Testis (tissue), 3 donors: Measurements from ENCODE around the gene ADAMTS15. TPM values are rescaled to one million over a fixed set of nuclear protein-coding genes. Genes with fewer than 3 reads are reported as not detected.

Source experiments
- DNase-seq: peaks from one replicate; pipeline ENCODE4 v3.0.0-alpha.2; 2019
- H3K27ac ChIP-seq, 2 donors: fragments of 200-600 bp; sonication (generic); one replicate each; pipeline ENCODE4 v1.5.1; 2019
- H3K27me3 ChIP-seq: fragments of 200-600 bp; sonication (generic); one replicate; pipeline ENCODE4 v1.5.1; 2019
- H3K36me3 ChIP-seq: fragments of 200-600 bp; sonication (generic); one replicate; pipeline ENCODE4 v1.5.1; 2017; ENCODE audit warnings: low read depth; ENCODE audit errors: missing control alignments
- H3K4me1 ChIP-seq: fragments of 200-600 bp; sonication (generic); one replicate; pipeline ENCODE4 v1.5.1; 2019
- H3K4me3 ChIP-seq, 2 donors: fragments of 200-600 bp; sonication (generic); one replicate each; pipeline ENCODE4 v1.5.1; 2017 to 2019
- H3K9me3 ChIP-seq: fragments of 200-600 bp; sonication (generic); one replicate; pipeline ENCODE4 v1.5.1; 2017
- POLR2A ChIP-seq: fragments of 450-650 bp; IDR thresholded peaks from one replicate; pipeline ENCODE4 v1.6.1; 2017; ENCODE audit warnings: antibody characterized with exemption, mild to moderate bottlenecking, moderate library complexity
- WGBS, 2 donors: methylation state at CpG; one replicate each; pipeline ENCODE4 v1.1.5; 2018; 5-methylcytosine and 5-hydroxymethylcytosine counted together
- intact Hi-C: fragments of 100-400 bp; cut with DNase I; formaldehyde crosslinking; loops from one replicate; pipeline ENCODE4 v1.15.1; 2023; ENCODE audit warnings: low total_unique reads
- polyA plus RNA-seq: library from polyadenylated mRNA; stranded (reverse); fragments of 350-450 nt; fragmentation: Illumina TruSeq; extraction: RNeasy Lipid Tissue Mini Kit (QIAGEN cat#74804); gene quantifications from one replicate; pipeline ENCODE4 v1.2.3, GENCODE V29; 2014; ENCODE audit warnings: low read depth, low replicate concordance; ENCODE audit not compliant: insufficient read depth
- total RNA-seq, 2 donors: library from RNA; depleted of rRNA; stranded (reverse); fragments of >200 nt; gene quantifications; one replicate each; pipeline ENCODE4 v1.2.3, GENCODE V29; 2016
- TF ChIP-seq, protein P1 (sequence below), 3 experiments: fragments of 450-650 bp in 2 of 3; fragments of 200-600 bp in 1 of 3; sonication (generic) in 1 of 3; IDR thresholded peaks; one replicate each; pipeline ENCODE4 v1.5.1; 2016 to 2019; ENCODE audit warnings: antibody characterized with exemption in 3 of 3, mild to moderate bottlenecking in 2 of 3, moderate library complexity in 1 of 3

Gene ADAMTS15
- total and polyA plus RNA-seq, 3 donors from 2014 or later: 2.7 to 5.7 (median 2.8) TPM

DNA sequence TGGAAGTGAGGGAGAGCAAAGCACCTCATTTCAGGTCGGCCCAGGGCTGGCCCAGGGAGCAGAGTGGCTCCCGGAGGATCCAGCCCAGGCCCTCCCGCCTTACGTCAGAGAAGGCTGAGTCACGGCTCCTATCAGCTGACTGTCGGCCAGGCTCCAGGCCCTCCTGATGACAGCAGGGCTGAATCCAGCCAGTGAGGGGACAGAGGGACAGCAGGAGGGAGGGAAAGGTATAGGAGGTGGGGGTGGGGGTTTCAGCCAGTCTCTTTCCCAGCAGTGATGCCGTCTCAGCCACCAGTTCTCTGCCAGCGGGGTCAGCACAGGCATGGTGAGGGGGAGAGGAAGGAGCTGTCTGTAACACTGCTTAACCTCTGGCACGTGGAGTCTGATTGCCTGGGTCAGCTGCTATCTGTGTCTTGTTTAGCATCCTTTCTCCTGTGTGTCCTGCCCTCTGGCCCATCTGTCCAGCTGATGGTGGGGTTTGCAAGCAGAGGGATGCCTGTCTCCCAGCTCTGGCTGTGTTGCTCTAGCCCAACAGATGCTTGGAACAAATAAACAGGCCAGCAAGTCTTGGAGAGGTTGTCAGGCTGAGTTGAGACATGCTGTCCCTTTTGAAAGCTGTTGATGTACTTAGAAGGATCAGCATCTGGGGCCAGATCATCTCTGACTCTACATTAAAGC lies 74.0 kb downstream of the ADAMTS15 start:
- Histone ChIP-seq H3K4me3 (no peak overlapping the region), H3K27me3 (no peaks in the 10 kb centered on the region), H3K36me3 (no peaks in the 10 kb centered on the region), H3K27ac (peak overlapping the region; percentile 65 to 78), H3K4me1 (peaks cover 14% of the 10 kb centered on the region), H3K9me3 (no peaks in the 10 kb centered on the region)
- 46 to 47% methylated on average over 5 to 9 of the region's 9 CpGs for WGBS, 2 donors
- TF ChIP-seq POLR2A: no peak
- TF ChIP-seq, protein P1, sequence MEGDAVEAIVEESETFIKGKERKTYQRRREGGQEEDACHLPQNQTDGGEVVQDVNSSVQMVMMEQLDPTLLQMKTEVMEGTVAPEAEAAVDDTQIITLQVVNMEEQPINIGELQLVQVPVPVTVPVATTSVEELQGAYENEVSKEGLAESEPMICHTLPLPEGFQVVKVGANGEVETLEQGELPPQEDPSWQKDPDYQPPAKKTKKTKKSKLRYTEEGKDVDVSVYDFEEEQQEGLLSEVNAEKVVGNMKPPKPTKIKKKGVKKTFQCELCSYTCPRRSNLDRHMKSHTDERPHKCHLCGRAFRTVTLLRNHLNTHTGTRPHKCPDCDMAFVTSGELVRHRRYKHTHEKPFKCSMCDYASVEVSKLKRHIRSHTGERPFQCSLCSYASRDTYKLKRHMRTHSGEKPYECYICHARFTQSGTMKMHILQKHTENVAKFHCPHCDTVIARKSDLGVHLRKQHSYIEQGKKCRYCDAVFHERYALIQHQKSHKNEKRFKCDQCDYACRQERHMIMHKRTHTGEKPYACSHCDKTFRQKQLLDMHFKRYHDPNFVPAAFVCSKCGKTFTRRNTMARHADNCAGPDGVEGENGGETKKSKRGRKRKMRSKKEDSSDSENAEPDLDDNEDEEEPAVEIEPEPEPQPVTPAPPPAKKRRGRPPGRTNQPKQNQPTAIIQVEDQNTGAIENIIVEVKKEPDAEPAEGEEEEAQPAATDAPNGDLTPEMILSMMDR (IDR thresholded peaks at IDR 0.05): no peak
- peak; percentile 94 for DNase-seq
- intact Hi-C loops: loop anchor here (10.0 kb wide), 1 partner anchor 82 kb away; no protein-coding TSS in a partner anchor

DNA sequence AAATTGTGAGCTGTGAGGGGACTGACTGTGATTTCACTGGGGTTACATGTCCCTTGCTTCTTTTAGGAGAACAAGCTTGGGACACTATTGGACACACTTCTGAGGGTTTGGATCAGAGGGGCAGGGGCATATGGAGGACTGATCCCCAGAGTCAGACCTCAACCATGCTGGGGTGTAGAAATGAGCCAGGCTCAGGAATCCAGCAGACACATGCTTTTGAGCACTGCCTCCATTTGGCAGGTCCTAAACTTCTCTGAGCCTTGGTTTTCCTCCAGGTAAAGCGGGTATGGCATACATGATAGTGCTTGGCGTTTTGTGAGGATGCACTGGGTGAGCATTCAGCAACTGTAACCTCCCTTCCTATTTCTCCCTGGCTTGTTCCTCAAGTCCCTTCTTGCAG lies 74.7 kb downstream of the ADAMTS15 start:
- intact Hi-C loops: loop anchor here (10.0 kb wide), 1 partner anchor 82 kb away; no protein-coding TSS in a partner anchor
- peak overlapping the region; percentile 65 to 78 for H3K27ac ChIP-seq
- TF ChIP-seq POLR2A: no peak
- TF ChIP-seq, protein P1 (IDR thresholded peaks at IDR 0.05): no peak
- H3K4me1 ChIP-seq: peaks cover 21% of the 10 kb centered on the region
- H3K27me3 ChIP-seq: no peaks in the 10 kb centered on the region
- no peak overlapping the region for H3K4me3 ChIP-seq
- no peaks in the 10 kb centered on the region for H3K9me3 ChIP-seq
- H3K36me3 ChIP-seq: no peaks in the 10 kb centered on the region
- WGBS, 2 donors: 79 to 92% methylated on average over 2 of the region's 2 CpGs
- no peak for DNase-seq

DNA sequence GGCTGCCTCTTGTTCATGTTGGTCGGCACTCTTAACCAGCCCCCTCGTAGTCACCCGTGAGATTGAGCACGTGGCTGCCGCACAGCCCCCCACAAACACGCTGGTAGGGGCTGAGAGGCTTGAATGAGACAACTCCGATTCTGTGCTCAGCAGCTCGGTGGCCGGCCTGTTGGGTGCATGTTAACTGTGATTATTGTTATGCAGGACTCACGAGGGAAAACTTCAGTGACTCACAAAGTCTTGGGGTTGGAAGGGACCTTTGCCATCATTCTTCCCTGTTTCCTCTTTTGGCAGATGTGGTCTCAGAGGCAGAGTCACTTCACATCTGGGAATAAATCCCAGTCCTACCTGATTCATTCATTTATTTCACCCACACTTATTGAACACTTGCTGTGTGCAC lies 75.2 kb downstream of the ADAMTS15 start:
- intact Hi-C loops: loop anchor here (10.0 kb wide), 1 partner anchor 81 kb away; no protein-coding TSS in a partner anchor
- WGBS, 2 donors: 85 to 91% methylated on average over 10 of the region's 10 CpGs
- H3K27me3 ChIP-seq: no peaks in the 10 kb centered on the region
- no peaks in the 10 kb centered on the region for H3K9me3 ChIP-seq
- H3K4me3 ChIP-seq: no peak overlapping the region
- H3K36me3 ChIP-seq: no peaks in the 10 kb centered on the region
- TF ChIP-seq, protein P1 (IDR thresholded peaks at IDR 0.05): no peak
- TF ChIP-seq POLR2A: no peak
- peaks cover 21% of the 10 kb centered on the region for H3K4me1 ChIP-seq
- peak overlapping the region in 1 of 2 donors; percentile 78 for H3K27ac ChIP-seq
- DNase-seq: no peak

DNA sequence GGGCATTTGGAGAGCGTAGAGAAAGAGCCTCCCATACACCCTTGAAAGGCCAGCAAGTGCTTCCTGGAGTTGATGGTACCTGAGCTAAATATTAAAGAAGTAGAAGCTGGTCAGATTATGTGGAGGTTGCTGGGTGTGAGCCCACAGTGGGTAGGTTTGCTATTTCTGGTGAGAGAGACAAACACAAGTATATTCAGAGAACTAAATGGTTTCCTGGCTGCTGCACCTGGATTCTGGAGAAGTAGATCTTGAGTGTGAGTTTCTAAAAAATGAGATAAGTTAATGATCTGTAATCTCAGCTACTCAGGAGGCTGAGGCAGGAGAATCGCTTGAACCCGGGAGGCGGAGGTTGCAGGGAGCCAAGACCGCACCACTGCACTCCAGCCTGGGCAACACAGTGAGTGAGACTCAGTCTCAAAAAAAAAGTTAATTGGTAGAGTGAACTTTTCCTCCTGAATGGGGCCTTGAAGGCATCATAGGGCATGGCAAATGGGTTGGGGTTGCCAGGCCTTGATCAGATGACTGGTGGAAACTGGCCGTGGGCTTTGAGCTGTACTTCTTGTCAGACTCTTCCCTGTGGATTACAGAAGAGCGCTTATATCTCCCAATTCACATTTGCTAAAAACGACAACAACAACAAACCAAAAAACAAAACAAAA lies 75.8 kb downstream of the ADAMTS15 start:
- Histone ChIP-seq H3K27me3 (no peaks in the 10 kb centered on the region), H3K36me3 (no peaks in the 10 kb centered on the region), H3K27ac (no peak overlapping the region), H3K4me3 (no peak overlapping the region), H3K9me3 (no peaks in the 10 kb centered on the region), H3K4me1 (peaks cover 21% of the 10 kb centered on the region)
- intact Hi-C loops: loop anchor here (10.0 kb wide), 1 partner anchor 81 kb away; no protein-coding TSS in a partner anchor
- TF ChIP-seq, protein P1 (IDR thresholded peaks at IDR 0.05): no peak
- TF ChIP-seq POLR2A: no peak
- WGBS, 2 donors: 91 to 96% methylated on average over 8 of the region's 8 CpGs
- DNase-seq: no peak
